SK-N-SH treated with all-trans-retinoic acid at 6 μM for 48 hours (cell line): Measurements from ENCODE around the gene RAB11FIP3.

Experiments used
- ATAC-seq: fragments of 200-7000 bp; cut with Tn5 transposase; 3 replicates; pipeline ENCODE4 v1.9.1; 2020; ENCODE audit warnings: mild to moderate bottlenecking, moderate library complexity
- ARNTL ChIP-seq: fragments of 450-650 bp; formaldehyde crosslinking; IDR thresholded peaks from 2 replicates; pipeline ENCODE4 v1.5.0; 2020; ENCODE audit warnings: low read depth, mild to moderate bottlenecking, moderate library complexity, borderline replicate concordance
- CREB5 ChIP-seq: fragments of 250-450 bp; sonication (Bioruptor Pico); IDR thresholded peaks from 2 replicates; pipeline ENCODE4 v1.5.1; 2020; ENCODE audit warnings: low read depth, mild to moderate bottlenecking, moderate library complexity
- CSDC2 ChIP-seq: fragments of 250-450 bp; sonication (Bioruptor Pico); IDR thresholded peaks from 2 replicates; pipeline ENCODE4 v1.5.0; 2020; ENCODE audit warnings: mild to moderate bottlenecking, moderate library complexity
- CSRNP3 ChIP-seq: fragments of 250-450 bp; sonication (Bioruptor Pico); IDR thresholded peaks from 2 replicates; pipeline ENCODE4 v1.5.1; 2021; ENCODE audit warnings: mild to moderate bottlenecking, moderate library complexity
- GLIS3 ChIP-seq: fragments of 250-450 bp; sonication (Bioruptor Pico); IDR thresholded peaks from 2 replicates; pipeline ENCODE4 v1.5.0; 2020; ENCODE audit warnings: mild to moderate bottlenecking, moderate library complexity
- ISL1 ChIP-seq: fragments of 250-450 bp; sonication (Bioruptor Pico); IDR thresholded peaks from 2 replicates; pipeline ENCODE4 v2.1.2; 2022; ENCODE audit warnings: mild to moderate bottlenecking, moderate library complexity
- PATZ1 ChIP-seq: fragments of 250-450 bp; sonication (Bioruptor Pico); IDR thresholded peaks from 2 replicates; pipeline ENCODE4 v1.8.0; 2020; ENCODE audit warnings: mild to moderate bottlenecking, moderate library complexity, borderline replicate concordance
- PPARA ChIP-seq: fragments of 250-450 bp; sonication (Bioruptor Pico); IDR thresholded peaks from 2 replicates; pipeline ENCODE4 v1.5.0; 2020; ENCODE audit warnings: mild to moderate bottlenecking, borderline replicate concordance
- SNAI2 ChIP-seq: fragments of 250-450 bp; sonication (Bioruptor Pico); IDR thresholded peaks from 2 replicates; pipeline ENCODE4 v1.5.0; 2020; ENCODE audit warnings: mild to moderate bottlenecking, moderate library complexity
- TCF4 ChIP-seq: fragments of 250-450 bp; sonication (Bioruptor Pico); IDR thresholded peaks from 2 replicates; pipeline ENCODE4 v1.8.0; 2021; ENCODE audit warnings: mild to moderate bottlenecking, moderate library complexity, borderline replicate concordance
- TOX ChIP-seq: fragments of 250-450 bp; sonication (Bioruptor Pico); IDR thresholded peaks from 2 replicates; pipeline ENCODE4 v1.8.0; 2021; ENCODE audit warnings: mild to moderate bottlenecking, moderate library complexity, borderline replicate concordance
- TSHZ2 ChIP-seq: fragments of 250-450 bp; sonication (Bioruptor Pico); IDR thresholded peaks from 2 replicates; pipeline ENCODE4 v1.5.0; 2020; ENCODE audit warnings: mild to moderate bottlenecking, moderate library complexity
- ZC3H10 ChIP-seq: fragments of 250-450 bp; sonication (Bioruptor Pico); IDR thresholded peaks from 2 replicates; pipeline ENCODE4 v1.5.1; 2021; ENCODE audit warnings: mild to moderate bottlenecking, moderate library complexity
- ZFP3 ChIP-seq: fragments of 250-450 bp; sonication (Bioruptor Pico); IDR thresholded peaks from 2 replicates; pipeline ENCODE4 v1.5.0; 2020; ENCODE audit warnings: mild to moderate bottlenecking, moderate library complexity
- ZFP30 ChIP-seq: fragments of 450-650 bp; formaldehyde crosslinking; IDR thresholded peaks from 2 replicates; pipeline ENCODE4 v1.5.0; 2022; ENCODE audit warnings: mild to moderate bottlenecking, moderate library complexity
- ZNF565 ChIP-seq: fragments of 450-650 bp; formaldehyde crosslinking; conservative IDR thresholded peaks from 2 replicates; pipeline ENCODE4 v1.5.0; 2020; ENCODE audit warnings: low read depth, mild to moderate bottlenecking, moderate library complexity
- ZNF70 ChIP-seq: fragments of 450-650 bp; formaldehyde crosslinking; IDR thresholded peaks from 2 replicates; pipeline ENCODE4 v1.5.0; 2020; ENCODE audit warnings: mild to moderate bottlenecking, moderate library complexity
- ZNF8 ChIP-seq: fragments of 450-650 bp; formaldehyde crosslinking; IDR thresholded peaks from 2 replicates; pipeline ENCODE4 v1.5.0; 2020; ENCODE audit warnings: mild to moderate bottlenecking, moderate library complexity

RAB11FIP3 gene

GRCh38 chr16:525520-526180 lies 100.2 kb downstream of the RAB11FIP3 start:
- no peak for TF ChIP-seq CSRNP3 (CRISPR knock-in tag)
- no peak for TF ChIP-seq CREB5 (CRISPR knock-in tag)
- no peak for TF ChIP-seq ZC3H10 (CRISPR knock-in tag)
- no peak for TF ChIP-seq PATZ1 (CRISPR knock-in tag)
- TF ChIP-seq ISL1: no peak
- TF ChIP-seq ZFP3: no peak
- no peak for TF ChIP-seq ZFP30 (CRISPR knock-in tag)
- TF ChIP-seq PPARA (CRISPR knock-in tag): no peak
- TF ChIP-seq ZNF70 (CRISPR knock-in tag): no peak
- no peak for TF ChIP-seq SNAI2 (CRISPR knock-in tag)
- peak; percentile 43 for ATAC-seq

- peak; percentile 34 for ATAC-seq
- TF ChIP-seq ZNF70 (CRISPR knock-in tag): no peak
- no peak for TF ChIP-seq CSDC2 (CRISPR knock-in tag)
- no peak for TF ChIP-seq TCF4
- TF ChIP-seq ARNTL (CRISPR knock-in tag): no peak
- TF ChIP-seq CSRNP3 (CRISPR knock-in tag): no peak
- TF ChIP-seq TSHZ2 (CRISPR knock-in tag): no peak
- no peak for TF ChIP-seq ZNF8 (CRISPR knock-in tag)
- TF ChIP-seq ZNF565 (CRISPR knock-in tag): no peak
- TF ChIP-seq SNAI2 (CRISPR knock-in tag): no peak
- no peak for TF ChIP-seq ZFP30 (CRISPR knock-in tag)
- TF ChIP-seq TOX (CRISPR knock-in tag): no peak
- TF ChIP-seq ZFP3: no peak
- no peak for TF ChIP-seq GLIS3 (CRISPR knock-in tag)
- TF ChIP-seq ISL1: no peak
Observed at GRCh38 chr16:526181-527014, 100.9 kb downstream of the RAB11FIP3 start.
